ENCODE data around the gene TMEM163.

- TF ChIP-seq CTCF (IDR thresholded peaks at IDR 0.05; ENCODE audit: poor library complexity, severe bottlenecking) (no peak), RAD21 (conservative IDR thresholded peaks at IDR 0.05) (no peak), EZH2 (IDR thresholded peaks at IDR 0.05; ENCODE audit: borderline replicate concordance, insufficient read depth, low read length, poor library complexity, severe bottlenecking) (no peak), TAF1 (IDR thresholded peaks at IDR 0.05; ENCODE audit: low read depth) (no peak), POLR2AphosphoS5 (IDR thresholded peaks at IDR 0.05) (no peak)
These were observed 17.5 kb upstream of the TMEM163 start for GRCh38 chr2:134736167-134736880.
